Germinal center (tissue), 1 donor: ENCODE data around the gene JUNB.
A peak's percentile ranks its signal among the peaks of the same experiment; 100 is the strongest.
"Not testable (repeated sequence)": the region's sequence is repeated elsewhere in the genome, so short reads cannot be mapped to it uniquely, and the experiment has no call there.

ENCODE experiments used
- DNase-seq: peaks from one replicate; pipeline ENCODE4 v3.0.0; 2012; ENCODE audit warnings: mixed read lengths, low spot score

The JUNB gene

GRCh38 chr19:12789098-12789903 lies 2.0 kb upstream of the JUNB start:
- DNase-seq: no peak

- peak; percentile 95 for DNase-seq
Observed at GRCh38 chr19:12789904-12790619, 1.2 kb upstream of the JUNB start.

GRCh38 chr19:12790628-12791344 lies 500 bp upstream of the JUNB start:
- no peak for DNase-seq

DNA sequence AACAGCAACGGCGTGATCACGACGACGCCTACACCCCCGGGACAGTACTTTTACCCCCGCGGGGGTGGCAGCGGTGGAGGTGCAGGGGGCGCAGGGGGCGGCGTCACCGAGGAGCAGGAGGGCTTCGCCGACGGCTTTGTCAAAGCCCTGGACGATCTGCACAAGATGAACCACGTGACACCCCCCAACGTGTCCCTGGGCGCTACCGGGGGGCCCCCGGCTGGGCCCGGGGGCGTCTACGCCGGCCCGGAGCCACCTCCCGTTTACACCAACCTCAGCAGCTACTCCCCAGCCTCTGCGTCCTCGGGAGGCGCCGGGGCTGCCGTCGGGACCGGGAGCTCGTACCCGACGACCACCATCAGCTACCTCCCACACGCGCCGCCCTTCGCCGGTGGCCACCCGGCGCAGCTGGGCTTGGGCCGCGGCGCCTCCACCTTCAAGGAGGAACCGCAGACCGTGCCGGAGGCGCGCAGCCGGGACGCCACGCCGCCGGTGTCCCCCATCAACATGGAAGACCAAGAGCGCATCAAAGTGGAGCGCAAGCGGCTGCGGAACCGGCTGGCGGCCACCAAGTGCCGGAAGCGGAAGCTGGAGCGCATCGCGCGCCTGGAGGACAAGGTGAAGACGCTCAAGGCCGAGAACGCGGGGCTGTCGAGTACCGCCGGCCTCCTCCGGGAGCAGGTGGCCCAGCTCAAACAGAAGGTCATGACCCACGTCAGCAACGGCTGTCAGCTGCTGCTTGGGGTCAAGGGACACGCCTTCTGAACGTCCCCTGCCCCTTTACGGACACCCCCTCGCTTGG lies 966 bp downstream of the JUNB start:
- DNase-seq: no peak

DNA sequence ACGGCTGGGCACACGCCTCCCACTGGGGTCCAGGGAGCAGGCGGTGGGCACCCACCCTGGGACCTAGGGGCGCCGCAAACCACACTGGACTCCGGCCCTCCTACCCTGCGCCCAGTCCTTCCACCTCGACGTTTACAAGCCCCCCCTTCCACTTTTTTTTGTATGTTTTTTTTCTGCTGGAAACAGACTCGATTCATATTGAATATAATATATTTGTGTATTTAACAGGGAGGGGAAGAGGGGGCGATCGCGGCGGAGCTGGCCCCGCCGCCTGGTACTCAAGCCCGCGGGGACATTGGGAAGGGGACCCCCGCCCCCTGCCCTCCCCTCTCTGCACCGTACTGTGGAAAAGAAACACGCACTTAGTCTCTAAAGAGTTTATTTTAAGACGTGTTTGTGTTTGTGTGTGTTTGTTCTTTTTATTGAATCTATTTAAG lies 1.6 kb downstream of the JUNB start:
- no peak for DNase-seq

DNA sequence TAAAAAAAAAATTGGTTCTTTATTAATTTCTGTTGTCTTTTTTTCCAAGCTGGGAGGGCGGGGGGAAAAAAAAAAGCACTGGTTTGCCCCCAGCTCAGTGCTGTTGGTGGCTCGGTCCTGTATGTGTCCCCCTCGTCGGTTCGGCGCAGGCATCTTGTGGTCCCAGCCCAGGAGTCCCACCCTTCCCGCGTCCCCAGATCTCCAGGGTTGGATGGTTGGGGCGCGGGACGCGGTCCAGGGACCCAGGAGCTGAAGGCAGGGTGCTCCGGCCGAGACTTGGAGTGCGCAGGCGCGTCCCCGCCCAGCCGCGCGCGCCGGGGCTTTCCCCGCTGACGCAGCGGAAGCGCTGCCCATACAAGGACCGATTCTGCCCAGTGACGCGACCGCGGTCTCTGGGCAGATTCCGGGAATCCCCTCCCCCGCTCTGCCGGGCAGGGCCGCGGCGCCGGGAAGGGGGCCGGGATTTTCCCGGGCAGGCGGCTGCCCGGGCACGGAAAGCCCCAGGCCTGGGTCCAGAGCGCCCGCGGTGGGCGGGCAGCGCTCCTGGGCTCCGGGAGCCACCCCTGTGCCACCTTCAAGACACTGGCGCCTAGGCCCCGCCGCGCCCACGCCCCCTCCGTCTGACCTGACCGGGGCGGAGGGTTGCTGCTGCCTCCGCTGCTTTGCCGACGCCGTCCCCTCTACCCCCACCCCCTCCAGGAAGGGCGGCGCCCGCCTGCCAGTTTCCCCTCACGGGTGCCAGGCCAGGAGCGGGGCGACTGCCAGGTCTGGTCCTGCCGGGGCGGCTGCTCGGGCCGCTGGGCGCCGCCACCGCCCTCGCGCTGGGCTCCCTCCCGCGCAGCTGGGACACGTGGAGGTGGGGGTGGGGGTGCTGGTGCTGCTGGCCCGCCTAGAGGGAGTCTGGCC lies 2.3 kb downstream of the JUNB start:
- DNase-seq: peak; percentile 94

DNA sequence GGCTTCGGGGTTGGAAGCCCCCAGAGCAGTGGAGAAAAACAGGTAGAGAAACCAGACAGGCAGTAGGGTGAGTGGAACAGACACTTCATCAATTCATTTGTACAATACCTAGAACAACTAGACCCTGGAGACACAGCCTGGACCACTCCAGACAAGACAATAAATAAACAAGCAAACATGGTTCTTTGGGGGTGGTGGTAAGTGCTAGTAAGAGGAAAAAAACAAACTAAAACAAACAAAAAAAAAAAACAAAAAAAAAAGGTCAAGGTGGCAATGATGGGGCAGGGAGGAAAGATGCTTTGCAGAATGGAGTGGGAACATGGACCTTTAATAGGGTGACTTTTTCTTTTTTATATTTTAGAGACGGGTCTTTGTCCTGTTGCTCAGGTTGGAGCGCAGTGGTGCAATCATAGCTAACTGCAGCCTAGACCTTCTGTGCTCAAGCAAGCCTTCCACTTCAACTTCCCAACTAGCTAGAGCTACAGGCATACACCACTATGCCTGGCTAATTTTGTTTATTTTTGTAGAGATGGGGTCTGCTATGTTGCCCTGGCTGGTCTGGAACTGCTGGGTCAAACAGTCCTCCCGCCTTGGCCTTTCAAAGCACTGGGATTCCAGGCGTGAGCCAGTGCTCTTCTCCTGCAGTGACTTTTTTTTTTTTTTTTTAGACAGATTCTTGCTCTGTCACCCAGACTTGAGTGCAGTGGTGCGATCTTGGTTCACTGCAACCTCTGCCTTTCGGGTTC lies 3.1 kb downstream of the JUNB start:
- no peak for DNase-seq

GRCh38 chr19:12794971-12795381 lies 3.7 kb downstream of the JUNB start:
- DNase-seq: no peak

GRCh38 chr19:12796146-12797071 lies 5.1 kb downstream of the JUNB start:
- peak; percentile 59 for DNase-seq

GRCh38 chr19:12797141-12797587 lies 5.9 kb downstream of the JUNB start:
- no peak for DNase-seq

- DNase-seq: not testable (repeated sequence)
Observed at GRCh38 chr19:12797607-12798006, 6.3 kb downstream of the JUNB start.

DNA sequence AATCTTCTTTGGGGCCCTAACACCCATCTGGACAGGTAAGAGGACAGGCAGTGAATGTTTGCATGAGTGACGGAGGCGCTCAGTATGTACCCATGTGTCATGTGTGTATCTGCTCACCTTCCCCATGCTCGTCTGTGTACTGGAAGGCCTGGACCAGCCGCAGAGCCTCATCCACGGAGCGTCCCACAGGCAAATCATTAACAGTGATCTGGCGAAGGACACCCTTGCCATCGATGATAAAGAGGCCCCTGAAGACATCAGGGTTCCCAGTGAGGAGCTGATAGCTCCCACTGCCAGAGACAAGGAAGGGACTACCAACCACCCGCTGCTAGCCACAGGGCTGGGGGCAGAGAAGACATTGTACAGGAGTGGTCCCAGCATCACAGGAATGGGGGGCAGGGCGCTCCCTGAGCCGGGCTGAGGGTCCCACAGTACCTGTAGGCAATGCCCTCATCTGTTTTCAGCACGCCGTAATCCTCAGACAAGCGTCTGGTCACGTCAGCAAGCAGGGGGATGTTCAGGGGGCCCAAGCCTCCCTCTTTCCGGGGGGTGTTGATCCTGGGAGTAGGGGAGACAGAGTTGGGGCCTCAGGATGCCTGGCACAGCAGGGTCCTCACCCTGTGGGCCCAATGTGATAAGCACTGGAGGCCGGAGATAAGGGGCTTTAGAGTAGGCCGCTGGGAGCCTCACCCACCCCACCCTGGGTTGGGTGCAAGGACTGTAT lies 8.6 kb downstream of the JUNB start:
- DNase-seq: no peak

GRCh38 chr19:12800466-12800770 lies 9.1 kb downstream of the JUNB start:
- DNase-seq: no peak

- DNase-seq: no peak
Observed at GRCh38 chr19:12800923-12801465, 9.7 kb downstream of the JUNB start.

DNA sequence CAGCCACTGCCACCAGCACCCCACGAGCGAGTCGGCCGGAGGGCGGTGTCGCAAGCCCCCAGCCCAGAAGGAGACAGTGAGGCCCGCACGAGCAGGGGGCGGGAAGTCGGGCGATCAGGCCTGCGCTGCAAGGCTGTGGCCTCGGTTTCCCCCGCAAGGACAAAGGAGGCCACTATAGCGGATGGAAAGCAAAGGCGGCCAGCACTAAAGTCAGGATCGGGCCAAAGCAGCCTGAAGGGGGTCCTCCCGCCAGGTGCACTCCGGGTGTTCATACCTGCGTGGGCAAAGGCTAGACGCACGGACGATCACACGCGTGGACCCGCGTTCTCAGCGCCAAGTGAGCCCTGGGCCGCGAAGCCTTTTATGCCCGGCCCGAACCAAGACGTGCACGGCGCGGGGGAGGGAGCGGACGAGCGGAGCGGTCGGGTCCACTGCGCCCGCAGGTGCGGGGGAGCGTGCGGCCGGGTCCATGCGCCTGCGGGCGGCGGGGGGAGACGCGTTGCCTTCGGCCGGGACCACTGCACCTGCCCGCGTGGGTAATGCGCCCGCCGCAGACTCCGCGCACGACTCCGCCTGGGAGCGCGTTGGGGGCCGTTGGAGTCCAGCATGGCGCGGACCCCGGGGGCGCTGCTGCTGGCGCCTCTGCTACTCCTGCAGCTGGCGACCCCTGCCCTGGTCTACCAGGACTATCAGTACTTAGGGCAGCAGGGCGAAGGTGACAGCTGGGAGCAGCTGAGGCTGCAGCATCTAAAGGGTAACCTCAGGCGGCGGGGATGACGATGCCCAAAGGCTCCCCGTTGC lies 10.4 kb downstream of the JUNB start, which contains the start of the genes PRDX2 and THSD8:
TSS of gene PRDX2 (minus strand) at position 335 of the 801 bp plus-strand sequence. CDS start 539 bp downstream, outside the sequence.
TSS of gene THSD8 (plus strand) at position 604 of the 801 bp plus-strand sequence. CDS start at position 607, 3 bp downstream.
- DNase-seq: peak; percentile 77

DNA sequence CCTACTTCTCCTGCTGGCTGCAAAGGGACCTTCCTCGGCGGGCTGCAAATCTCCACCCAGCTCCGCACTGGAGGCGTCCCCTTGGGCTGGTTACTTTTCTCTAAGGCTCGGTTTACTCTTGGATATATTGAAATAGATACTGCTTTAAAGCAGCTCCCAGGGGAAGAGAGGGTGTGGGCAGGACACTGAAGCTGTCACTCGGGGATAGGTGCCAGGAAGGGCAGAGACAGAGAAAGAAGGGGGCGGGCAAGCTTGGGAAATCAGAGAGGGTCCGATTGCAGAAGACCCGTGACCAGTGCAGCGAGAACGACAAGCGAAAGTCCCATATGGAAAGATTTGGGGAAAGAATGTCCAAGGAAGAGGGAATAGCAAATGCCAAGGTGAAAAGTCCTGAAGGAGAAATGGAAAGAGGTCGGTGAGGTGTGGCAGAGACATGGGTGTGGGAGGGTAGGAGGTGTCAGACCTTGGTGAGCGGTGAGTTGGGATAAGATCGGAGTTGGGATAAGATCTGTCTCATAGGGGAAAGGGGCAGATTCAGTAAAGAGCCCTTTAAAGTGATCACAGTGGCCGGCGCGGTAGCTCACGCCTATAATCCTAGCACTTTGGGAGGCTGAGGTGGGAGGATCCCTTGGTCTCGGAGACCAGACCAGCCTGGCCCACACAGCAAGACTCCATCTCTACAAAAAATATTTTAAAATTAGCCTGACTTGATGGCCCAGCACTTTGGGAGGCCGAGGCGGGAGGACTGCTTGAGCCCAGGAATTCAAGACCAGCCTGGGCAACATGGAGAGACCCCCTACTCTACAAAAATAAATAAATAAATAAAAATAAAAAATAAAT lies 11.2 kb downstream of the JUNB start:
- DNase-seq: peak; percentile 32
